ENCODE measurements around the gene INPP5E. TPM values are rescaled to one million over a fixed set of nuclear protein-coding genes. Genes with fewer than 3 reads are reported as not detected.

Gene INPP5E
- total RNA-seq, 1 donor from 2014 or later = 35.2 TPM

DNA sequence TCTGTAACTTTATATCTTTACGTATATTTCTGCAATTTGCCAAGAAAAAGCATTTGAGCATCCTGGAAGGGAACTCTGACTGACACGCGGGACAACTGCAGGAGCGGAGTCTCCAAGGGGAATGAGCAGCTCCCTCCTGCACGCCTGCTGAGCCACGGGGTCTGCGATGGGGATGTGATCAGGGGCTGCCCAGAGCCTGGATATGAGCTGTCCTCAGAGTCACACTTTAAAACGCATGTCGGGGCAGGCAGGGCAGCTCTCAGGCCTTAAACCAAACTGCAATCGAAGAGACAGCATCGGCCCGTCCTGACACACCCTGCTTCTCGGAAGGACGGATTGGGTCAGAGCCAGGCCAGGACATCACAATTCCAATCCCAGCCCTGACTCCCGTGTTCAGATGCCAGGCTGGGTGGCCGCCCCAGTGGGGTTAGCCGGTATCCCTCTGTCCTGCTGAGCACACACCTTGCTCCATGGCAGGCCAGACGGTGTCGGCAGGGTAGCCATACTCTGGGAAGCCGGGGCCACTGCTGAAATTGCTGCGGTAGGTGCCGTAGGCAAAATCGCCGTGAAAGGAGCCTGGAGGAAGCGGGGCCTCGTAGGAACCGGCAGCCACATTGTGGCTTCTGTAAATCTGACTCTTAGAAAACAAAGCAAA, 26.0 kb upstream of the INPP5E start:
- H3K4me1 Mint-ChIP-seq (ENCODE audit: low read depth, unreplicated experiment) = no peaks in the 10 kb centered on the region
- H3K27me3 Mint-ChIP-seq (ENCODE audit: unreplicated experiment) = no peaks in the 10 kb centered on the region

GRCh38 chr9:136464241-136464640, 24.6 kb upstream of the INPP5E start:
- no peak overlapping the region for H3K27ac Mint-ChIP-seq (ENCODE audit: unreplicated experiment)
- H3K4me1 Mint-ChIP-seq (ENCODE audit: low read depth, unreplicated experiment) = no peaks in the 10 kb centered on the region
- no peaks in the 10 kb centered on the region for H3K36me3 Mint-ChIP-seq (ENCODE audit: unreplicated experiment)
- no peak for DNase-seq
- TF ChIP-seq, protein P1, sequence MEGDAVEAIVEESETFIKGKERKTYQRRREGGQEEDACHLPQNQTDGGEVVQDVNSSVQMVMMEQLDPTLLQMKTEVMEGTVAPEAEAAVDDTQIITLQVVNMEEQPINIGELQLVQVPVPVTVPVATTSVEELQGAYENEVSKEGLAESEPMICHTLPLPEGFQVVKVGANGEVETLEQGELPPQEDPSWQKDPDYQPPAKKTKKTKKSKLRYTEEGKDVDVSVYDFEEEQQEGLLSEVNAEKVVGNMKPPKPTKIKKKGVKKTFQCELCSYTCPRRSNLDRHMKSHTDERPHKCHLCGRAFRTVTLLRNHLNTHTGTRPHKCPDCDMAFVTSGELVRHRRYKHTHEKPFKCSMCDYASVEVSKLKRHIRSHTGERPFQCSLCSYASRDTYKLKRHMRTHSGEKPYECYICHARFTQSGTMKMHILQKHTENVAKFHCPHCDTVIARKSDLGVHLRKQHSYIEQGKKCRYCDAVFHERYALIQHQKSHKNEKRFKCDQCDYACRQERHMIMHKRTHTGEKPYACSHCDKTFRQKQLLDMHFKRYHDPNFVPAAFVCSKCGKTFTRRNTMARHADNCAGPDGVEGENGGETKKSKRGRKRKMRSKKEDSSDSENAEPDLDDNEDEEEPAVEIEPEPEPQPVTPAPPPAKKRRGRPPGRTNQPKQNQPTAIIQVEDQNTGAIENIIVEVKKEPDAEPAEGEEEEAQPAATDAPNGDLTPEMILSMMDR (IDR thresholded peaks at IDR 0.05; ENCODE audit: partially characterized antibody, unreplicated experiment) = no peak
- no peaks in the 10 kb centered on the region for H3K27me3 Mint-ChIP-seq (ENCODE audit: unreplicated experiment)
- no peaks in the 10 kb centered on the region for H3K9me3 Mint-ChIP-seq (ENCODE audit: unreplicated experiment)
- no peak overlapping the region for H3K4me3 Mint-ChIP-seq (ENCODE audit: unreplicated experiment)

More for the DNA sequence above, 26.0 kb upstream of the INPP5E start:
- H3K9me3 Mint-ChIP-seq (ENCODE audit: unreplicated experiment) = no peaks in the 10 kb centered on the region
- H3K4me3 Mint-ChIP-seq (ENCODE audit: unreplicated experiment) = peak overlapping the region; percentile 34
- no peaks in the 10 kb centered on the region for H3K36me3 Mint-ChIP-seq (ENCODE audit: unreplicated experiment)
- no peak for DNase-seq
- TF ChIP-seq, protein P1 (IDR thresholded peaks at IDR 0.05; ENCODE audit: partially characterized antibody, unreplicated experiment) = no peak
- no peak overlapping the region for H3K27ac Mint-ChIP-seq (ENCODE audit: unreplicated experiment)

- Mint-ChIP-seq H3K36me3 (ENCODE audit: unreplicated experiment) (no peaks in the 10 kb centered on the region), H3K27me3 (ENCODE audit: unreplicated experiment) (no peaks in the 10 kb centered on the region), H3K9me3 (ENCODE audit: unreplicated experiment) (no peaks in the 10 kb centered on the region), H3K4me3 (ENCODE audit: unreplicated experiment) (no peak overlapping the region), H3K27ac (ENCODE audit: unreplicated experiment) (no peak overlapping the region), H3K4me1 (ENCODE audit: low read depth, unreplicated experiment) (no peaks in the 10 kb centered on the region)
- TF ChIP-seq, protein P1 (IDR thresholded peaks at IDR 0.05; ENCODE audit: partially characterized antibody, unreplicated experiment) = no peak
- DNase-seq = no peak
Observed at GRCh38 chr9:136463578-136463977, 23.9 kb upstream of the INPP5E start.

DNA sequence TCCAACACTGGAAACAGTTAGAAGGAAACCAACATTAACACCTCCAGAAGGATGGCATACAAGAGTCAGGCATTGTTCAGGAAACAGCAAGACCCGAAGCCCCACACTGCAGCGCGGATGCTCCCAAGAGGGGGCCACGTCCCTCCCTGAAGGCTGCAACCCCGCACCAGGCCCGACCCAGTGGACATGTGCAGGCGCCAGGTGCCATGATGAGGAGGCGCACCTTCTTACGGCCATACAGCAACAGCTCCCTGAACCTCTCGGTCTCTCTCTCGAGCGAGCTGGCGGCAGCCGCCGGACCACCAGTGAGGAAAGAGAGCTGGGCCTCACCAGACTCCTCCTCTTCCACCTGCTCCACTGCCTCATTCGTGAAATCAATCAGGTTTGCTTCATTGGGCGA, 23.0 kb upstream of the INPP5E start:
- H3K4me1 Mint-ChIP-seq (ENCODE audit: low read depth, unreplicated experiment) = no peaks in the 10 kb centered on the region
- no peaks in the 10 kb centered on the region for H3K27me3 Mint-ChIP-seq (ENCODE audit: unreplicated experiment)
- peak overlapping the region; percentile 20 for H3K4me3 Mint-ChIP-seq (ENCODE audit: unreplicated experiment)
- H3K9me3 Mint-ChIP-seq (ENCODE audit: unreplicated experiment) = no peaks in the 10 kb centered on the region
- no peak for DNase-seq
- TF ChIP-seq, protein P1 (IDR thresholded peaks at IDR 0.05; ENCODE audit: partially characterized antibody, unreplicated experiment) = no peak
- H3K27ac Mint-ChIP-seq (ENCODE audit: unreplicated experiment) = no peak overlapping the region
- H3K36me3 Mint-ChIP-seq (ENCODE audit: unreplicated experiment) = no peaks in the 10 kb centered on the region

- Mint-ChIP-seq H3K4me3 (ENCODE audit: unreplicated experiment) (no peak overlapping the region), H3K36me3 (ENCODE audit: unreplicated experiment) (no peaks in the 10 kb centered on the region), H3K27ac (ENCODE audit: unreplicated experiment) (no peak overlapping the region), H3K9me3 (ENCODE audit: unreplicated experiment) (no peaks in the 10 kb centered on the region), H3K4me1 (ENCODE audit: low read depth, unreplicated experiment) (no peaks in the 10 kb centered on the region), H3K27me3 (ENCODE audit: unreplicated experiment) (no peaks in the 10 kb centered on the region)
- TF ChIP-seq, protein P1 (IDR thresholded peaks at IDR 0.05; ENCODE audit: partially characterized antibody, unreplicated experiment) = no peak
- DNase-seq = no peak
Observed at GRCh38 chr9:136460772-136461325, 21.2 kb upstream of the INPP5E start.
